K562 (cell line): ENCODE results near the gene METAP1D. TPM values are rescaled to one million over a fixed set of nuclear protein-coding genes. Genes with fewer than 3 reads are reported as not detected.

Source experiments
- CCNT2 ChIP-seq: IDR thresholded peaks from 2 replicates; pipeline ENCODE4 v1.6.1; 2011; ENCODE audit warnings: borderline replicate concordance, low read depth, mild to moderate bottlenecking, moderate library complexity, mixed read lengths, low read length; ENCODE audit not compliant: insufficient read length; ENCODE audit errors: extremely low read depth
- CTBP1 ChIP-seq: fragments of 450-650 bp; IDR thresholded peaks from 2 replicates; pipeline ENCODE4 v1.6.1; 2016; ENCODE audit warnings: borderline replicate concordance
- CXXC5 ChIP-seq: fragments of 250-450 bp; sonication (Bioruptor Pico); IDR thresholded peaks from 2 replicates; pipeline ENCODE4 v1.8.0; 2022; ENCODE audit warnings: inconsistent platforms, mild to moderate bottlenecking, moderate library complexity
- EZH2 ChIP-seq: IDR thresholded peaks from 2 replicates; pipeline ENCODE4 v1.6.1; 2012; ENCODE audit warnings: low read depth, mild to moderate bottlenecking, inconsistent platforms, low read length, borderline replicate concordance
- FIP1L1 ChIP-seq: fragments of 200-400 bp; formaldehyde crosslinking; IDR thresholded peaks from 2 replicates; pipeline ENCODE4 v1.6.1; 2018; ENCODE audit warnings: mild to moderate bottlenecking, low read depth, low read length; ENCODE audit not compliant: poor library complexity, severe bottlenecking
- FOXK2 ChIP-seq, 2 experiments: fragments of 450-650 bp; IDR thresholded peaks in 1 of 2; conservative IDR thresholded peaks in 1 of 2; 2 replicates each; pipeline ENCODE4 v1.6.1; 2016; ENCODE audit warnings: low read depth in 2 of 2, mild to moderate bottlenecking in 1 of 2
- GABPA ChIP-seq: fragments of 200-800 bp; sonication (Bioruptor generic); conservative IDR thresholded peaks from 2 replicates; pipeline ENCODE4 v1.6.1; 2016; ENCODE audit warnings: low read depth, missing genetic modification characterization, missing compliant biosample characterization
- HMGN3 ChIP-seq: IDR thresholded peaks from 2 replicates; pipeline ENCODE4 v1.6.1; 2011; ENCODE audit warnings: borderline replicate concordance, low read depth, mild to moderate bottlenecking, mixed read lengths, low read length; ENCODE audit not compliant: insufficient read length; ENCODE audit errors: extremely low read depth
- KDM5B ChIP-seq: fragments of 200-600 bp; sonication (generic); IDR thresholded peaks from 2 replicates; pipeline ENCODE4 v1.6.1; 2012; ENCODE audit warnings: low read depth, mild to moderate bottlenecking, moderate library complexity, low read length, control low read depth, inconsistent platforms; ENCODE audit not compliant: insufficient replicate concordance
- MTF1 ChIP-seq: fragments of 250-450 bp; sonication (Bioruptor Pico); IDR thresholded peaks from 2 replicates; pipeline ENCODE4 v1.9.0; 2021; ENCODE audit warnings: moderate library complexity, mild to moderate bottlenecking, inconsistent platforms, borderline replicate concordance
- NR3C1 ChIP-seq: sonication (generic); formaldehyde crosslinking; IDR thresholded peaks from 2 replicates; pipeline ENCODE4 v1.8.1; 2022; ENCODE audit warnings: missing genetic modification reagents
- PHF8 ChIP-seq: fragments of 200-600 bp; sonication (generic); IDR thresholded peaks from 2 replicates; pipeline ENCODE4 v1.6.1; 2012; ENCODE audit warnings: mixed run types, mild to moderate bottlenecking, inconsistent platforms, low read length, moderate library complexity, borderline replicate concordance
- ZBTB7A ChIP-seq: IDR thresholded peaks from 2 replicates; pipeline ENCODE4 v1.6.1; 2011; ENCODE audit warnings: low read depth, mild to moderate bottlenecking, low read length, moderate library complexity, borderline replicate concordance; ENCODE audit not compliant: control insufficient read depth
- ZNF408 ChIP-seq: fragments of 250-450 bp; sonication (Bioruptor Pico); IDR thresholded peaks from 2 replicates; pipeline ENCODE4 v1.4.0; 2020; ENCODE audit warnings: low read depth, mild to moderate bottlenecking, moderate library complexity
- polyA plus RNA-seq, 8 experiments: library from polyadenylated mRNA; depleted of rRNA in 4 of 8; stranded (reverse) in 5 of 8; unstranded in 3 of 8; fragments of >200 nt; fragmentation: Nextera tagmentation in 2 of 8; fragmentation: Illumina TruSeq in 1 of 8; extraction: Ambion mirVana in 2 of 8; extraction: Trizol in 1 of 8; gene quantifications; 2 replicates each; pipeline versions ENCODE4 v1.2.1 to v1.2.3, GENCODE V29; 2011 to 2014; ENCODE audit warnings: inconsistent platforms in 1 of 8, missing spikeins in 1 of 8
- total RNA-seq, 7 experiments: library from RNA; depleted of rRNA in 6 of 7; stranded (reverse); fragments of >200 nt in 6 of 7; fragmentation: Illumina TruSeq in 2 of 7; extraction: Trizol in 2 of 7; gene quantifications; 2 replicates each; pipeline versions ENCODE4 v1.2.1 to v1.2.3, GENCODE V29; 2011 to 2021; ENCODE audit warnings: low replicate concordance in 1 of 7
- TF ChIP-seq, protein P1 (sequence below), 2 experiments: fragments of 200-800 bp in 1 of 2; sonication (Bioruptor generic) in 1 of 2; sonication (generic) in 1 of 2; formaldehyde crosslinking in 1 of 2; IDR thresholded peaks in 1 of 2; conservative IDR thresholded peaks in 1 of 2; 2 replicates each; pipeline versions ENCODE4 v1.5.0 to v1.6.1; 2016 to 2020; ENCODE audit warnings: missing compliant biosample characterization in 1 of 2, missing genetic modification characterization in 1 of 2, missing genetic modification reagents in 1 of 2
- TF ChIP-seq, protein P2 (sequence below): fragments of 450-650 bp; formaldehyde crosslinking; IDR thresholded peaks from 2 replicates; pipeline ENCODE4 v1.4.0; 2022; ENCODE audit warnings: missing genetic modification characterization
- TF ChIP-seq, protein P3 (sequence below), 2 experiments: fragments of 450-650 bp in 1 of 2; sonication (generic) in 1 of 2; formaldehyde crosslinking; conservative IDR thresholded peaks; 2 replicates each; pipeline versions ENCODE4 v1.4.0 to v1.8.1; 2020 to 2022; ENCODE audit warnings: mild to moderate bottlenecking in 1 of 2, missing genetic modification reagents in 1 of 2
- TF ChIP-seq, protein P4 (sequence below): fragments of 450-650 bp; formaldehyde crosslinking; IDR thresholded peaks from 2 replicates; pipeline ENCODE4 v1.4.0; 2020; ENCODE audit warnings: mild to moderate bottlenecking, mixed read lengths

Gene METAP1D
- total and polyA plus RNA-seq, 9 of the 15 experiments (the other 6 are each of a cell fraction or from before 2014, with no cell fraction given) = 8.0 to 23.4 (median 15.7) TPM

DNA sequence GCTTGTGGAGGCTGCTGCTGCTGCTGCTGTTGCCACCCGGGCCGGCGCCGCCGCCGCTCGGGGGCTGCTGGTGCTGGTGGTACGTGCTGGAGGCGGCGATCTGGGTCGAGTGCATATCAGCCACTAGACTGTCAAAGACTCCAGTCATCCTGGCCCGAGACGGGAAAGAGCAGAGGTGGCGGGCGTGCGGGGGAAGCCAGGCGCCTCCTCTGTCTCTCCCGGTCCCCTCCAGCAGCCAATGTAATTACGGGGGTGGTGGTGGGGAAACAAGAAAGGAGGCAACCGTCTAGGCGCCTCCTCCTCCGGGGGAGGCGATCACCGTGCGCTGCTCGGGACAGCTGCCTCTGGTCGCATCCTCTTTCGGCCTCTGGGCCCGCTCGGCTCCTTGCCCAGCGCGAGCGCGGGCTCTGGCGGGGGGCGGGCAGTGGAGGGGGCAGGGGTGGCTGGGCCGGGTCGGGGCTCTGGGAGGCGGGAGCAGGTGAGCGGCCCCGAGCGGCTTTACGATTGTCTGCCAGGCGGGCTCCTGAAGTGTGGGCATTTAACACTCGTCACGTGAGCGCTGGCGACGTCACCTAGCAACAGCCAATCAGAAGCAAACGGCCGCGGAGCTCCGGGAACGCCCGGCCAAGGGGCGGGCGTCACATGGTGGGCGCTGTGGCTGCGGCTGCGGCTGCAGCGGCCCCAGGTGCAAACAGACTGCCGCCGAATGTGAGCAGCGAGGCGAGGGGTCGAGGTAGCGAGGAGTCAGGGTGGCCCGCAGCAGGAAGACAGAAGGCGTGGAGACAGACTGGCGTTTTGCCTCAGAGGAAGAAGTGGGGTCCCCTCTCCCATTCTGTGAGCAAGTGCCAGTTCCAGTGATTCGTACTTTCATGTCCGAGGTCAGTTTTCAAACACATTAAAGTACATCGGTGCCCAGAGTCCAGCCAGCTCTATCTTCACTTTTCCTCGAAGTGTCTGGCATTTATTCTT lies 102.9 kb downstream of the METAP1D start, which contains the start of gene DLX2 (continued):
- TF ChIP-seq, protein P1, sequence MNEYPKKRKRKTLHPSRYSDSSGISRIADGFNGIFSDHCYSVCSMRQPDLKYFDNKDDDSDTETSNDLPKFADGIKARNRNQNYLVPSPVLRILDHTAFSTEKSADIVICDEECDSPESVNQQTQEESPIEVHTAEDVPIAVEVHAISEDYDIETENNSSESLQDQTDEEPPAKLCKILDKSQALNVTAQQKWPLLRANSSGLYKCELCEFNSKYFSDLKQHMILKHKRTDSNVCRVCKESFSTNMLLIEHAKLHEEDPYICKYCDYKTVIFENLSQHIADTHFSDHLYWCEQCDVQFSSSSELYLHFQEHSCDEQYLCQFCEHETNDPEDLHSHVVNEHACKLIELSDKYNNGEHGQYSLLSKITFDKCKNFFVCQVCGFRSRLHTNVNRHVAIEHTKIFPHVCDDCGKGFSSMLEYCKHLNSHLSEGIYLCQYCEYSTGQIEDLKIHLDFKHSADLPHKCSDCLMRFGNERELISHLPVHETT (CRISPR knock-in tag; conservative IDR thresholded peaks at IDR 0.05 in 1 of 2, IDR thresholded peaks at IDR 0.05 in 1 of 2) = 0 out of 4 replicates have a peak, but pooled peaks of 1 of the 2 experiments have one; percentile 29
- TF ChIP-seq FIP1L1 = peak; percentile 28
- TF ChIP-seq CCNT2 = peak; percentile 77
- TF ChIP-seq, protein P2, sequence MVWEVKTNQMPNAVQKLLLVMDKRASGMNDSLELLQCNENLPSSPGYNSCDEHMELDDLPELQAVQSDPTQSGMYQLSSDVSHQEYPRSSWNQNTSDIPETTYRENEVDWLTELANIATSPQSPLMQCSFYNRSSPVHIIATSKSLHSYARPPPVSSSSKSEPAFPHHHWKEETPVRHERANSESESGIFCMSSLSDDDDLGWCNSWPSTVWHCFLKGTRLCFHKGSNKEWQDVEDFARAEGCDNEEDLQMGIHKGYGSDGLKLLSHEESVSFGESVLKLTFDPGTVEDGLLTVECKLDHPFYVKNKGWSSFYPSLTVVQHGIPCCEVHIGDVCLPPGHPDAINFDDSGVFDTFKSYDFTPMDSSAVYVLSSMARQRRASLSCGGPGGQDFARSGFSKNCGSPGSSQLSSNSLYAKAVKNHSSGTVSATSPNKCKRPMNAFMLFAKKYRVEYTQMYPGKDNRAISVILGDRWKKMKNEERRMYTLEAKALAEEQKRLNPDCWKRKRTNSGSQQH (CRISPR knock-in tag) = 0 out of 2 replicates have a peak, but pooled peaks have one; percentile 23
- TF ChIP-seq GABPA (tag) = peak; percentile 57
- peak; percentile 65; the same call in 1 of the 2 replicates for TF ChIP-seq ZBTB7A
- TF ChIP-seq PHF8 = peak; percentile 16; the same call in 1 of the 2 replicates
- no peak for TF ChIP-seq ZNF408
- TF ChIP-seq FOXK2 (conservative IDR thresholded peaks at IDR 0.05 in 1 of 2, IDR thresholded peaks at IDR 0.05 in 1 of 2; ENCODE audit: low read depth in 2 of 2) = peak in 1 of 2 experiments; percentile 57; a peak in 1 of 4 replicates
- peak; percentile 94 for TF ChIP-seq HMGN3
- TF ChIP-seq NR3C1 (CRISPR knock-in tag) = no peak
- TF ChIP-seq CXXC5 (CRISPR knock-in tag) = peak; percentile 74
- TF ChIP-seq CTBP1 = peak; percentile 57; the same call in 1 of the 2 replicates
- no peak for TF ChIP-seq EZH2
- TF ChIP-seq, protein P3, sequence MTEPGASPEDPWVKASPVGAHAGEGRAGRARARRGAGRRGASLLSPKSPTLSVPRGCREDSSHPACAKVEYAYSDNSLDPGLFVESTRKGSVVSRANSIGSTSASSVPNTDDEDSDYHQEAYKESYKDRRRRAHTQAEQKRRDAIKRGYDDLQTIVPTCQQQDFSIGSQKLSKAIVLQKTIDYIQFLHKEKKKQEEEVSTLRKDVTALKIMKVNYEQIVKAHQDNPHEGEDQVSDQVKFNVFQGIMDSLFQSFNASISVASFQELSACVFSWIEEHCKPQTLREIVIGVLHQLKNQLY (CRISPR knock-in tag; conservative IDR thresholded peaks at IDR 0.05) = 0 out of 4 replicates have a peak, but pooled peaks of 1 of the 2 experiments have one; percentile 8
- peak; percentile 25 for TF ChIP-seq KDM5B
- TF ChIP-seq, protein P4, sequence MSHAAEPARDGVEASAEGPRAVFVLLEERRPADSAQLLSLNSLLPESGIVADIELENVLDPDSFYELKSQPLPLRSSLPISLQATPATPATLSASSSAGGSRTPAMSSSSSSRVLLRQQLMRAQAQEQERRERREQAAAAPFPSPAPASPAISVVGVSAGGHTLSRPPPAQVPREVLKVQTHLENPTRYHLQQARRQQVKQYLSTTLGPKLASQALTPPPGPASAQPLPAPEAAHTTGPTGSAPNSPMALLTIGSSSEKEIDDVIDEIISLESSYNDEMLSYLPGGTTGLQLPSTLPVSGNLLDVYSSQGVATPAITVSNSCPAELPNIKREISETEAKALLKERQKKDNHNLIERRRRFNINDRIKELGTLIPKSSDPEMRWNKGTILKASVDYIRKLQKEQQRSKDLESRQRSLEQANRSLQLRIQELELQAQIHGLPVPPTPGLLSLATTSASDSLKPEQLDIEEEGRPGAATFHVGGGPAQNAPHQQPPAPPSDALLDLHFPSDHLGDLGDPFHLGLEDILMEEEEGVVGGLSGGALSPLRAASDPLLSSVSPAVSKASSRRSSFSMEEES (CRISPR knock-in tag) = peak; percentile 96
- no peak for TF ChIP-seq MTF1 (CRISPR knock-in tag)
